ENCODE measurements around the gene IFNGR2. TPM values are rescaled to one million over a fixed set of nuclear protein-coding genes. Genes with fewer than 3 reads are reported as not detected.

IFNGR2 gene
- total and polyA plus RNA-seq, 7 donors = 11.7 to 42.9 (median 24.7) TPM

- ATAC-seq = no peak
- H3K36me3 ChIP-seq (ENCODE audit: insufficient read depth in 1 of 2, low read depth in 1 of 2) = no peaks in the 10 kb centered on the region
- no peak overlapping the region for H3K27ac ChIP-seq
- no peak for TF ChIP-seq CTCF (IDR thresholded peaks at IDR 0.05)
- intact Hi-C loops (cut with DNase I) = loop anchor here (5.0 kb wide), 2 partner anchors 82 to 168 kb away; no protein-coding TSS in a partner anchor
- WGBS, 3 donors = 83 to 91% (median 86%) methylated on average over 5 of the region's 5 CpGs
- no peak for DNase-seq
- H3K27me3 ChIP-seq (ENCODE audit: insufficient read depth in 3 of 3, low read length in 2 of 3) = no peaks in the 10 kb centered on the region
- peaks cover 12% of the 10 kb centered on the region for H3K4me1 ChIP-seq
- H3K9me3 ChIP-seq = peaks cover 11% of the 10 kb centered on the region
- no peak overlapping the region for H3K4me3 ChIP-seq
Observed at GRCh38 chr21:33364830-33365229, 38.4 kb upstream of the IFNGR2 start.

- ATAC-seq = no peak
- Histone ChIP-seq H3K4me3 (no peak overlapping the region), H3K4me1 (no peaks in the 10 kb centered on the region), H3K27me3 (ENCODE audit: insufficient read depth in 3 of 3, low read length in 2 of 3) (no peaks in the 10 kb centered on the region), H3K9me3 (peaks cover 11% of the 10 kb centered on the region), H3K27ac (no peak overlapping the region), H3K36me3 (ENCODE audit: insufficient read depth in 1 of 2, low read depth in 1 of 2) (no peaks in the 10 kb centered on the region)
- no peak for DNase-seq
- WGBS, 3 donors = 84 to 86% (median 84%) methylated on average over 7 of the region's 7 CpGs
- intact Hi-C loops (cut with DNase I) = no loop called here
- no peak for TF ChIP-seq CTCF (IDR thresholded peaks at IDR 0.05)
Observed at GRCh38 chr21:33367309-33367973, 35.8 kb upstream of the IFNGR2 start.

GRCh38 chr21:33368124-33368523 lies 35.1 kb upstream of the IFNGR2 start:
- no peaks in the 10 kb centered on the region for H3K36me3 ChIP-seq (ENCODE audit: insufficient read depth in 1 of 2, low read depth in 1 of 2)
- no peak overlapping the region for H3K27ac ChIP-seq
- no peaks in the 10 kb centered on the region for H3K27me3 ChIP-seq (ENCODE audit: insufficient read depth in 3 of 3, low read length in 2 of 3)
- no peak for ATAC-seq
- peaks cover 11% of the 10 kb centered on the region for H3K9me3 ChIP-seq
- no peak for TF ChIP-seq CTCF (IDR thresholded peaks at IDR 0.05)
- DNase-seq = no peak
- H3K4me3 ChIP-seq = no peak overlapping the region
- intact Hi-C loops (cut with DNase I) = no loop called here
- 85 to 98% (median 89%) methylated on average over 4 of the region's 4 CpGs for WGBS, 3 donors
- no peaks in the 10 kb centered on the region for H3K4me1 ChIP-seq

GRCh38 chr21:33368576-33368975 lies 34.6 kb upstream of the IFNGR2 start:
- Histone ChIP-seq H3K27me3 (ENCODE audit: insufficient read depth in 3 of 3, low read length in 2 of 3) (no peaks in the 10 kb centered on the region), H3K4me3 (no peak overlapping the region), H3K4me1 (no peaks in the 10 kb centered on the region), H3K27ac (no peak overlapping the region), H3K36me3 (ENCODE audit: insufficient read depth in 1 of 2, low read depth in 1 of 2) (no peaks in the 10 kb centered on the region), H3K9me3 (peaks cover 11% of the 10 kb centered on the region)
- TF ChIP-seq CTCF (IDR thresholded peaks at IDR 0.05) = no peak
- intact Hi-C loops (cut with DNase I) = no loop called here
- whole genome bisulfite sequencing, 3 donors = 87 to 93% (median 92%) methylated on average over 3 of the region's 3 CpGs
- DNase-seq = no peak
- ATAC-seq = no peak

- Histone ChIP-seq H3K4me1 (no peaks in the 10 kb centered on the region), H3K36me3 (ENCODE audit: insufficient read depth in 1 of 2, low read depth in 1 of 2) (no peaks in the 10 kb centered on the region), H3K27ac (no peak overlapping the region), H3K9me3 (peaks cover 11% of the 10 kb centered on the region), H3K27me3 (ENCODE audit: insufficient read depth in 3 of 3, low read length in 2 of 3) (no peaks in the 10 kb centered on the region), H3K4me3 (no peak overlapping the region)
- 88 to 95% (median 91%) methylated on average over 1 of the region's 1 CpG for WGBS, 3 donors
- no peak for TF ChIP-seq CTCF (IDR thresholded peaks at IDR 0.05)
- no peak for ATAC-seq
- no peak for DNase-seq
- intact Hi-C loops (cut with DNase I) = no loop called here
Observed at GRCh38 chr21:33369586-33369985, 33.6 kb upstream of the IFNGR2 start.

Measured in psoas muscle (tissue), 8 donors.